Progenitor cell of endocrine pancreas (in vitro differentiated cells): ENCODE results near the gene PALMD. TPM values are rescaled to one million over a fixed set of nuclear protein-coding genes. Genes with fewer than 3 reads are reported as not detected.

Source experiments
- DNase-seq: peaks from one replicate; pipeline ENCODE4 v3.0.0; 2021; ENCODE audit warnings: low spot score; ENCODE audit not compliant: unreplicated experiment
- H3K27ac Mint-ChIP-seq: 2 replicates; pipeline ENCODE4 v1.8.0; 2021; ENCODE audit warnings: mild to moderate bottlenecking, moderate library complexity, mixed read lengths
- H3K27me3 Mint-ChIP-seq: 2 replicates; pipeline ENCODE4 v1.8.0; 2021; ENCODE audit warnings: mixed read lengths
- H3K36me3 Mint-ChIP-seq: 2 replicates; pipeline ENCODE4 v1.8.0; 2022; ENCODE audit warnings: mixed read lengths; ENCODE audit not compliant: insufficient read depth
- H3K4me1 Mint-ChIP-seq: 2 replicates; pipeline ENCODE4 v1.8.0; 2021; ENCODE audit warnings: low read depth, mixed read lengths
- H3K4me3 Mint-ChIP-seq: 2 replicates; pipeline ENCODE4 v1.8.0; 2021; ENCODE audit warnings: low read depth, mild to moderate bottlenecking, moderate library complexity, mixed read lengths
- H3K9me3 Mint-ChIP-seq: 2 replicates; pipeline ENCODE4 v1.8.0; 2021; ENCODE audit warnings: low read depth, mixed read lengths
- CTCF ChIP-seq: fragments of 200-600 bp; sonication (generic); IDR thresholded peaks from one replicate; pipeline ENCODE4 v1.5.0; 2021; ENCODE audit warnings: antibody characterized with exemption, mild to moderate bottlenecking; ENCODE audit not compliant: unreplicated experiment
- total RNA-seq: library from RNA; stranded (reverse); gene quantifications from 2 replicates; pipeline ENCODE4 v1.2.1, GENCODE V29; 2021

PALMD gene
- total RNA-seq, 1 donor from 2014 or later = 4.5 TPM

DNA sequence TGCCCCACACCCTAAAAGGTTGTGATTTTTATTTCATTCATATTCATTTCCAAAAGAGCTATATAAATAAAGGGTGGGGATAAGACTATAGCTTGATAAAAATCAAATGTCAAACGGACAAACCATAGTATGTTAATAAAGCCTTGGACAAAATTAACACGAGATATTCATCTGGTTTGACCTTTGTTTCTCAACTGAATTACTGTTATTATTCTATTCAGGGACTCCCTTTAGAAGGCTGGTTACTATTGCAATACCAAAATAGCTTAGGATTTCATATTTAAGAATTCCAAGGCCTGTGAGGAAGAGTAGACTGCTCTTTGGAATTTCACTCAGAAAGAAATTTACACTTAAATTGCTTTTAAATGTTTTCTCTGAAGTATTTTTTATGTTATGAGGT is 10.2 kb upstream of the PALMD start:
- Mint-ChIP-seq H3K4me1 (peaks cover 21% of the 10 kb centered on the region), H3K9me3 (no peaks in the 10 kb centered on the region), H3K27me3 (no peaks in the 10 kb centered on the region), H3K4me3 (no peak overlapping the region), H3K36me3 (no peaks in the 10 kb centered on the region), H3K27ac (no peak overlapping the region)
- no peak for DNase-seq
- no peak for TF ChIP-seq CTCF

DNA sequence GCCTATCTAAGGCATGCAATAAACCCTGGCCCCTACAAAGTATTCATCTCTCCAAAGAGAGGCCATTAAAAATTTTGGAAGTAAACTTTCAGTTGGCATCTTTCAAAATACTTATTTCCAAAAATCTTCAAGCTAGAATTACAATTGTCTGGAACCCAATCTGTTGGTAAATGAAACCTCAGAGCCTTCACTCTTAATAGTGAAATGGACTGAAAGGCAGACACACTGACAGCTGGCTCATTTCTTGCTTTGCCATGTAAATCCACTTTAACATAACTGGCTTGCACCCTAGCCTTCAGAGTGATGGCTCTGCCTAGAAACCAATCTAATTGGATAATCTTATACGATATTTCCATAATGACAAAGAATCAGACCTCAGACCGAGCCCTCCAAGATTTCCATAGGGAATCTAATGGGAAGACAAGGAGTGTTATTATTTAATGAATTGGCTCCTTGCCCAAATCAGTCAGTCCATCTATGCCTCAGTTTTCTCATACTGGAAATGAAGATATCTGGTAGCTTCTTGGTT is 9.2 kb upstream of the PALMD start:
- H3K27me3 Mint-ChIP-seq = no peaks in the 10 kb centered on the region
- H3K4me3 Mint-ChIP-seq = no peak overlapping the region
- no peaks in the 10 kb centered on the region for H3K9me3 Mint-ChIP-seq
- no peak for DNase-seq
- H3K4me1 Mint-ChIP-seq = peaks cover 21% of the 10 kb centered on the region
- no peaks in the 10 kb centered on the region for H3K36me3 Mint-ChIP-seq
- TF ChIP-seq CTCF = no peak
- no peak overlapping the region for H3K27ac Mint-ChIP-seq

- Mint-ChIP-seq H3K27me3 (no peaks in the 10 kb centered on the region), H3K4me3 (no peak overlapping the region), H3K36me3 (no peaks in the 10 kb centered on the region), H3K27ac (no peak overlapping the region), H3K4me1 (peaks cover 21% of the 10 kb centered on the region), H3K9me3 (no peaks in the 10 kb centered on the region)
- no peak for DNase-seq
- no peak for TF ChIP-seq CTCF
Measured at GRCh38 chr1:99638853-99639252, 7.1 kb upstream of the PALMD start.

GRCh38 chr1:99639408-99639807 is 6.5 kb upstream of the PALMD start:
- H3K4me3 Mint-ChIP-seq = no peak overlapping the region
- H3K27me3 Mint-ChIP-seq = no peaks in the 10 kb centered on the region
- peaks cover 21% of the 10 kb centered on the region for H3K4me1 Mint-ChIP-seq
- no peak for TF ChIP-seq CTCF
- no peaks in the 10 kb centered on the region for H3K9me3 Mint-ChIP-seq
- no peak for DNase-seq
- H3K27ac Mint-ChIP-seq = no peak overlapping the region
- no peaks in the 10 kb centered on the region for H3K36me3 Mint-ChIP-seq

- no peak for TF ChIP-seq CTCF
Measured at GRCh38 chr1:99639945-99640344, 6.0 kb upstream of the PALMD start.

More at GRCh38 chr1:99639945-99640344, 6.0 kb upstream of the PALMD start:
- peaks cover 20% of the 10 kb centered on the region for H3K4me1 Mint-ChIP-seq
- H3K27ac Mint-ChIP-seq = no peak overlapping the region
- no peak for DNase-seq
- H3K9me3 Mint-ChIP-seq = no peaks in the 10 kb centered on the region
- no peak overlapping the region for H3K4me3 Mint-ChIP-seq
- no peaks in the 10 kb centered on the region for H3K27me3 Mint-ChIP-seq
- H3K36me3 Mint-ChIP-seq = no peaks in the 10 kb centered on the region
